HG02884 (cell line): ENCODE data around the gene TOX2.

Experiments used
- ATAC-seq: cut with Tn5 transposase; IDR thresholded peaks from one replicate; pipeline ENCODE4 v1.9.1; 2021; ENCODE audit warnings: mild to moderate bottlenecking, moderate library complexity; ENCODE audit not compliant: unreplicated experiment

The TOX2 gene

DNA sequence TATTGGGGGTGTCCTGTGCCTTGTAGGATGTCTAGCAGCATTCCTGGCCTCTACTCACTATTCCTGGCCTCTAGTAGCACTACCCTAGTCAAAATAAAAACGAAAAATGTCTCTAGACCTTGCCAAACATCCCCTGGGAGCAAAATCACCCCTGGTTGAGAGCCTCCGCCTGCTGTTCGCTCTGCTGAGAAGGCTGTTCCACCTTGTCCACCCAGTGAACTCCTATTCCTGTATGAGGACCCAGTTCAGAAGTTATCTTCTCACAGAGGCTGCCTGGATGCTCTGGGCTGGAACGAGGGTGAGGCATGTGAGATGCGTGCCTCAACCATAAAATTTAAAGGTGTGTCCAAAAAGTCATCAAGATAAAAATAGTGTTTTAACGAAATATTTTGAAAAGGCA is 101.9 kb downstream of the TOX2 start:
- ATAC-seq = no peak

- no peak for ATAC-seq
Measured at GRCh38 chr20:44017211-44017610, 102.6 kb downstream of the TOX2 start.

DNA sequence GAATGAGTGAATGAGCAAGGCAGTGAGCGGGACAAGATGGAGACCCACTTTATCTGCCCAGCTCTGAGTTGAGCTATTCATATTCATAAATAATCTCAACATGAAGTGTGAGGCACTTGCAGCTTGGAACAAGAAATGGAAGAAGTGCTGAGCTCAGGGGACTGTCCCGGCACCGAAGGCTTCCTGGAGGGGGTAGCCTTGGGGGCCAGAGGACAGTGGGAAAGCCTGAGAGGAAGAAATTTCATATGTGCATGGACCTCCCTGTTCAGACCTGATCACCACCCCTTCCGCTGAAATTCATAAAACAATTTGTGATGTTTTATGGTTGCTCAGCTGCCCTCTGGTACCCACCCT is 103.2 kb downstream of the TOX2 start:
- ATAC-seq = no peak

DNA sequence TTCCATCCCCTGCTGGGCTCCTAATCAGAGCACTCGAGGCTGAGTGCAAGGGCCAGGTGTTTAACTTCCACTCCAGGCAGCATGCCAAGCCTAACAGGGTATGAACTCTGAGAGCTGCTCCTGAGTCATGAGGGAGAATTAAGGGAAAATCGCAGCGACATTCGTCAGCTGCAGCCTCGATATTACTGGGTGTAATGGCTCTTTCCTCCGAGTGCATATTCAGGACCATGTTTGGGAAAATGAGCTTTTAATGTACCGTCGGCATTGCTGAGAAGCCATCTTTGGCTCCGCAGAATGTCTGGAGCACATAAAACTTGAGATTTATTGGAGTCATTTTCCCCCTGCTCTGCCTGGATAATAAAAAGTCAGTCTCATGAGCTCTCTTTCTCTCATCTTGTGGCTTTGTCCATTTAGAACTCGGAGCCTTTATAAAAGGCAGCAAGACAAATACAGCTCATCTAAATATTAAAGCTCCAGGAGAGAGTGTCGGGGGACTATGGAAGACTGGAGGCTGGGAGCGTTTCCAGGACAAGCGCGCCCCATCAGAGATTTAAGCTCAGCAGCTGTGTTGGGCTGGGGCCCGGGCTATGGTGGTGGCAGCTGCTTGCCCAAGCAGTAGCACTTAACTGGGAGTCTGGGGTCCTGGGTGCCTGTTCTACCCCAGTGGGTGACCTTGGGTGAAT is 103.7 kb downstream of the TOX2 start:
- ATAC-seq = no peak

GRCh38 chr20:44018942-44019637 is 104.4 kb downstream of the TOX2 start:
- ATAC-seq = no peak

DNA sequence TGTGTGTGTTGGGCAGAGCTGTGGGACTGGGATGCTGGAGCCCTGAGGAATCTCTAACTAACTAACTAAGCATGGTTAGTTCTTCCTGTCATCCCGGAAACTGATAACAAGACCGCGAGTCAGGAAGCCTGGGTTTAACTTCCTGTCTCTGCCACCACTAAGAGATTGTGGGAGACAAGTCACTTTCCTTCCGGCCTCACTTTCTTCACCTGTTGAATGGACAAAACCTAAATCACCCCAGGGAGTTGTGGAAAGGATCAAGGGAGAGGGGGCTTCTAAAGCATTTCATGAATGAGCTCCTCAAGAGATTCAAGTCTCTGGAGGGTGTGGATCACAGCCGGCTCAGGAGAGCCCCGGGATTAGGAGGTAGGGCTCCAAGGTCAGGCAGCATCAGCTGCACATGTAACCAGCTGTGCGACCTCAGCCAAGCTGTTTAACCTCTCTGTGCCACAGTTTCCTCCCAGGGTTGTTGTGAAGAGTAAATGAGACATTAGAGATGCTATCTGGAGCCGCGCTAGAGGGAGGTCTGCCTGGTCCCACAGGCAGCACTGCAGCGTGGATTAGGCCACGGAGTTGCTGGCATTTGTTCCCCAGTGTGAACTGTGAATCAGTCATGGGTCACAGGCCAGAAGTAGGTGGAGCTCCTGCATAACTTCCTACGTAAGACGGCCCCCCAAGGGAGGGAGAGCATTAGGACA is 105.1 kb downstream of the TOX2 start:
- no peak for ATAC-seq

DNA sequence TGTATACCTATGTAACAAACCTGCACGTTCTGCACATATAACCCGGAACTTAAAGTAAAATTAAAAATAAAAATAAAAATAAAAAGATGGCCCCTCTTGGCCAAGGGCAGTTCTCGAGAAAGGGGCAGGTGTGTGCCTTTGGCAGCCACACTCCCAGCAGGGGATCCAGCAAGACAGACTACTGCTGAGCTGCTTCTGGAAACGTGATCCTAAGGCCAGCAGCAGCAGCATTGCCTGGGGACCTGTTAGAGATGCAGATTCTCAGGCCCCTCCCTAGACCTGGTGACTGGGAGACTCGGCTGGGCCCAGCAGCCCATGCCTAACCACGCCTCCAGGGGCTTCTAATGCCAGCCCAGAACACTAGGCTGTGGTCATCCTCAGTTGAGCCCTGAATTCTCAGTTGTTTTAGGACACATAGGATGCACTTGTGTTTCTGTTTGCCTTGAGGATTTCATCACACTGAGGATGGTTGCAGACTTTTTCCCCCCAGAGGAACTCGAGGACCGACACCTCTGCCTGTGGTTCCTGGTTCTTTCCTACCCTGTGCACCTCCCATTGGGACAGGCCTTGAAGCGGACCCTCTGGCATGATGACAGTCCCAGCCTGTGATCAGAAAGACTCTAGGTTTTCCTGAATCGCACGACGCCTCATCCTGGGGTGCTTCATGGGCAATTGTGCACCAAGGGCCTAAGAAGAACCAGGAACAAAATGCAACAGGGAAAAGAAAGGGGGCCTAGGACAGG is 105.9 kb downstream of the TOX2 start:
- no peak for ATAC-seq

DNA sequence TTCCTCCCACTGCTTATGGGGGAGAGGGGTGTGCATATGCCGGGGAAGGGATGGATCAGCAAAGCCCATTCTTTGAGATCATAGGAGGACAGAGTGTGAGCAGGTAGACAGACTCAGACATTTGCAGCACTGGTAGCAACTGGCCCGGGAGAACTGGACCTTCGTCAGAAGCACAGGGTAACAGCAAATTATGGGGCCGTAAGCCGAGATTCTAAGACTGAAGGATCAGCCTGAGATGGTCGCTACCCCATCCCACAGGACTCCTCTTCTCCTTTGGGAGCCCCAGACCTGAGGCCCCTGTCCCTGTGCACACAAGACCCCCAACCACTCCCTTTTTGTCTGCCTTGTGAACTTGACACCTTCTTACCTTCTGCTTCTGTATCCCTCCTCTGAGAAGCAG is 106.5 kb downstream of the TOX2 start:
- no peak for ATAC-seq

DNA sequence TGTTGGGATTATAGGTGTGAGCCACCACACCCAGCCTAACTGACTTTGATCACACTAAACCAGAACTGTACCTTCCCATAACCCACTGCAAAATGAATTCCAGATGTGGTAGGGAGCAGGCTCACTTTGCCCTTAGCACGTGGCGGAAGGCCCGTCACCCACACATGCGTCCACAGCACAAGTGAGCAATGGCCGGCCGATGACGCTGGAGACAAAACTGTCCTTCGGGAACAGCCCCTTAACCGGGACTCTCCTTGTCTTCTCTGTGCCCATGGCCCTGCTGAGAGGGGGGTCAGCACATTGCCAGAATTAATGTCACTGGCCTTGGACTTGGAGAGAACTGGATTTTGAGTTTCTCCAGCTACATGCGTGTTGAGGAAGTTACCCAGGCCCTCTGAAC is 107.2 kb downstream of the TOX2 start:
- no peak for ATAC-seq

DNA sequence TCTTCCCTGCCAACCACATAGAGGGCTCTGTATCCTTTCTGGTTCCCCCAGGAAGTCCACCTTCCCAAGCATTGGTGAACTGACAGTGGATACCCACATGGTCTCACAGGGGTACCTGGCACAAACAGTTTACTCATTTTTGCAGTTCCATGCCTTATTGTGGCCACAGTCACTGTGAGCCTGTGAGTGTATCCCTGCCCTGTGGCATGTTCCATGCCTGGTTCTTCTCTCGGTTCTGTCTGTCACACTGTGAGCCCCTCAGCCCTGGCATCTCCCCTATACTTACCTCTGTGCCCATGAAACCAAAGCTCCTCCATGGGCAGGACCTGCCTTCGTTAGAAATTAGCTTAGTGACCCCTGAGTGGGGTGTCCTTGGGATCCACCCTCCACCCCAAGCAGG is 107.8 kb downstream of the TOX2 start:
- no peak for ATAC-seq

DNA sequence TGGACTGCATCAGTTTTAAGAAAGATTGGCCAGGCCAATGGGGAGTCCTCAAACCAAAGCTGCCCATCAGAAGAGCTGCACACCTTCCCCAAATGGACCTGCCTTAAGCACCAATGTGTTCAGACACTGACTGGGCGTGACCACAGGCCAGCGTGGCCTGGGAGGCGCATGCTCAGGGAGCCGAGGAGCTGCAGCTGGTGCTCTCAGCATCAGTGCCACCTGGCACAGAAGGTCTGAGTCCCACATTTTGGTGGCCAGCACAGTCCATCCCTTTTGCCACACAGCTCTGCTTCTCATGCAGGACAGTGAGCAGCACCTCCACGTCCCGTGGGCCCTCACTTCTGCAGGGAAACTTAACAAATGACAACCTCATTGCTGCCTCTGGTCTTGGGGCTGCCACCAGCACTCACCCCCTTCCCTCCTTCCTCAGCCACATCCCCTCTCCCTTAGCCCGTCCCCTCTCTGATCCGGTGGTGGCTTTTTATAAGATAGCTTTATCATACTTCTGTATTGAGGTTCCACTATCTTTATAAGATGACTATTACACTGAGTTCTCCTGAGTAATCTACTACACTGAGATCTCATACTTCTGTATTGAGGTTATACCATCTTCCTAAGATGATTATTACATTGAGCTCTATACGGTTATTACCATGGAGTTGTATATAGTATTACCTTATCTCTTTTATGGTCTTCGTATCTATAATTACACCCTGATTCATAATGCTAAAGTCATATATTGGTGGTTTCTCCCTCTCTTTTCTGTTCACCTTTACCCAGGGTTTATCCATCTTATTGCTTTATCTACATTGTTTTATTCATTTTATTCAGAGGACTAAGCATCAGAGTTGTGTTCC is 109.1 kb downstream of the TOX2 start:
- ATAC-seq = no peak

- ATAC-seq = no peak
Measured at GRCh38 chr20:44024820-44025580, 110.3 kb downstream of the TOX2 start.

DNA sequence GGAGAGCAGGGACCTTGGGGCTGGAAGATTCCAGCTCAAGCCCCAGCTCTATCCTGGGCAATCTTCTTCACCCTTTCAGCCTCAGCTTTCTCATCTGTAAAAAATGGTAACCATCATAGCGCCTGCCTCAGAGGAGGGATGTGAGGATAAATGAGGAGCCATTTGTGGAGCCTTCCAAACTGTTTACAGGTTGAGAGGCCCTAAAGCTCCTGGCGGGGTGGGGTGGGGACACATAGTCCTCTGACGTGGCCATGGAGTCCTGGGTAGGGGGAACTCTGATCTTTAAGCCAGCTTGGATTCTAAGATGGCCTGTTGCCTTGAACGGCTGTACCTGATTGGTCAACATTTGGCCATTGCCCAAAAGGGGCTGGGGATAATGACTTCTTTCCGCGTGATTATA is 111.1 kb downstream of the TOX2 start:
- no peak for ATAC-seq

- no peak for ATAC-seq
Measured at GRCh38 chr20:44026647-44027342, 112.1 kb downstream of the TOX2 start.

- ATAC-seq = no peak
Measured at GRCh38 chr20:44027343-44028002, 112.8 kb downstream of the TOX2 start.

DNA sequence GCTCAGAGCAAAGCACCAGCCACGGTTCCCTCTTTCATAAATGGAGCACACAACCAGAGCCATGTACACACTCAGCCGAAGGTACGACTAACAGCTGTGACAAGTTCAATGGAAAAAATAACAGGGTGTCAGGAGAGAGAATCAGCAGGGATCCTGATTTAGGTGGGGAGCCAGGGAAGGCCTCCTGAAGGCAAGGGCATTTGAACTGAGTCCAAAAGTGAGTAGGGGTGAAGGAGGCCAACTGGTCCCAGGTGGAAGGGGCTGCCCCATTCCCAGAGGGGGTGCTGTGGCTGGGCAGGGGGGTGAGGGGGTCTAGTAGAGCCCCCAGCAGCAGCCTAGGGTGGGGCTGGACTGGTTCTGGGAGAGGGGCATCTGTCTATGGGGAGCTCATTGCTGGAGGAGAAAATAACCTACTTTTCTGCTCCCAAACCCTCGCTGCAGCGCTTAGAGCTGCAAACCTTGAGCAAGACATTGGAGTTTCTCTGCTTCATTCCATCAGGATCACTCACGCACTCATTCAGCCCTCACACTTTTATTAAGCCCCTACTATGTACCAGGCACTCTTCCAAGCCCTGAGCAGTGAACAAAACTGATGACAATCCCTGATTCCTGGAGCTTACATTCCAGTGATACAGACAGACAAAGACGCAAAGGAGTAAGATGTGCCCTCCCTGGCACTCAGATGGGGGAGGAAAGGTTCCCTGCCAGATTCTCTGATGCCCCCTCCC is 113.5 kb downstream of the TOX2 start:
- no peak for ATAC-seq

GRCh38 chr20:44028868-44029847 is 114.5 kb downstream of the TOX2 start:
- peak; percentile 88 for ATAC-seq
